ENCODE measurements around the gene CEP70. TPM values are rescaled to one million over a fixed set of nuclear protein-coding genes. Genes with fewer than 3 reads are reported as not detected.

The CEP70 gene
- total and polyA plus RNA-seq, 10 of the 15 experiments (the other 5 are each of a cell fraction or from before 2014, with no cell fraction given) = 1.4 to 9.3 (median 2.2) TPM

DNA sequence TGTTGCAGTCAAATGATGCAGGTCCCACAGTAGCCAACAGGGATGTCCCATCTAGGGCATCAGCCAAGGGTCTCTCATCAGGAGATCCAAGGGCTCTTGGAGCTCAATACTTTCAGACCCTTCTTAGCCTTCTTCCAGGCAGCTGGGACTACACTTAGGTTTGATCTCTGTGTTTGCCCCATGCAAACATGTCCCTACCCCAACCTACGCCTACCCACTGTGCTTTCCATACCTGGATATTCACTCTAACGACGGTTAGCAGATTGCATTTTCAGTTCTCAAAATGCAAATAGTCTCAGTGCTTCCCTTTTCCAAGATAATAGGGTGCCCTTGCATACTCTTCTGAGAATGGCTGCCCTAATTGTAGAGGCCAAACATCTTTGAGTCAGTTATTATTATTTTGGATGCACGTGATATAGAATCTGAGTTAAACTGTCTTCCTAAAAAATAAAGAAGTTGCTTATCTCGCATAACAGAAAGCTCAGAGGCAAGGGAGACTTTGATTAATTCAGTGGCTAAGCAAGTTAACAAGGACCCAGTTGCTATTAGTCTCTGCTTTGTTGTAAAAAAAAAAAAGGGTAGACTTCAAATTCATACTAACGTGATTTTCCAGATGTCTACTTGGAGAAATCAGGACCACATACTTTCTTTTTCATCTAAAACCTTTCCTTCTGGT lies 1.0 kb upstream of the CEP70 start (continued):
- TF ChIP-seq, protein P1, sequence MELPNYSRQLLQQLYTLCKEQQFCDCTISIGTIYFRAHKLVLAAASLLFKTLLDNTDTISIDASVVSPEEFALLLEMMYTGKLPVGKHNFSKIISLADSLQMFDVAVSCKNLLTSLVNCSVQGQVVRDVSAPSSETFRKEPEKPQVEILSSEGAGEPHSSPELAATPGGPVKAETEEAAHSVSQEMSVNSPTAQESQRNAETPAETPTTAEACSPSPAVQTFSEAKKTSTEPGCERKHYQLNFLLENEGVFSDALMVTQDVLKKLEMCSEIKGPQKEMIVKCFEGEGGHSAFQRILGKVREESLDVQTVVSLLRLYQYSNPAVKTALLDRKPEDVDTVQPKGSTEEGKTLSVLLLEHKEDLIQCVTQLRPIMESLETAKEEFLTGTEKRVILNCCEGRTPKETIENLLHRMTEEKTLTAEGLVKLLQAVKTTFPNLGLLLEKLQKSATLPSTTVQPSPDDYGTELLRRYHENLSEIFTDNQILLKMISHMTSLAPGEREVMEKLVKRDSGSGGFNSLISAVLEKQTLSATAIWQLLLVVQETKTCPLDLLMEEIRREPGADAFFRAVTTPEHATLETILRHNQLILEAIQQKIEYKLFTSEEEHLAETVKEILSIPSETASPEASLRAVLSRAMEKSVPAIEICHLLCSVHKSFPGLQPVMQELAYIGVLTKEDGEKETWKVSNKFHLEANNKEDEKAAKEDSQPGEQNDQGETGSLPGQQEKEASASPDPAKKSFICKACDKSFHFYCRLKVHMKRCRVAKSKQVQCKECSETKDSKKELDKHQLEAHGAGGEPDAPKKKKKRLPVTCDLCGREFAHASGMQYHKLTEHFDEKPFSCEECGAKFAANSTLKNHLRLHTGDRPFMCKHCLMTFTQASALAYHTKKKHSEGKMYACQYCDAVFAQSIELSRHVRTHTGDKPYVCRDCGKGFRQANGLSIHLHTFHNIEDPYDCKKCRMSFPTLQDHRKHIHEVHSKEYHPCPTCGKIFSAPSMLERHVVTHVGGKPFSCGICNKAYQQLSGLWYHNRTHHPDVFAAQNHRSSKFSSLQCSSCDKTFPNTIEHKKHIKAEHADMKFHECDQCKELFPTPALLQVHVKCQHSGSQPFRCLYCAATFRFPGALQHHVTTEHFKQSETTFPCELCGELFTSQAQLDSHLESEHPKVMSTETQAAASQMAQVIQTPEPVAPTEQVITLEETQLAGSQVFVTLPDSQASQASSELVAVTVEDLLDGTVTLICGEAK (IDR thresholded peaks at IDR 0.05; ENCODE audit: borderline replicate concordance) = no peak
- TF ChIP-seq, protein P2, sequence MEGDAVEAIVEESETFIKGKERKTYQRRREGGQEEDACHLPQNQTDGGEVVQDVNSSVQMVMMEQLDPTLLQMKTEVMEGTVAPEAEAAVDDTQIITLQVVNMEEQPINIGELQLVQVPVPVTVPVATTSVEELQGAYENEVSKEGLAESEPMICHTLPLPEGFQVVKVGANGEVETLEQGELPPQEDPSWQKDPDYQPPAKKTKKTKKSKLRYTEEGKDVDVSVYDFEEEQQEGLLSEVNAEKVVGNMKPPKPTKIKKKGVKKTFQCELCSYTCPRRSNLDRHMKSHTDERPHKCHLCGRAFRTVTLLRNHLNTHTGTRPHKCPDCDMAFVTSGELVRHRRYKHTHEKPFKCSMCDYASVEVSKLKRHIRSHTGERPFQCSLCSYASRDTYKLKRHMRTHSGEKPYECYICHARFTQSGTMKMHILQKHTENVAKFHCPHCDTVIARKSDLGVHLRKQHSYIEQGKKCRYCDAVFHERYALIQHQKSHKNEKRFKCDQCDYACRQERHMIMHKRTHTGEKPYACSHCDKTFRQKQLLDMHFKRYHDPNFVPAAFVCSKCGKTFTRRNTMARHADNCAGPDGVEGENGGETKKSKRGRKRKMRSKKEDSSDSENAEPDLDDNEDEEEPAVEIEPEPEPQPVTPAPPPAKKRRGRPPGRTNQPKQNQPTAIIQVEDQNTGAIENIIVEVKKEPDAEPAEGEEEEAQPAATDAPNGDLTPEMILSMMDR (IDR thresholded peaks at IDR 0.05 in 2 of 3, conservative IDR thresholded peaks at IDR 0.05 in 1 of 3; ENCODE audit: control insufficient read depth in 2 of 3, extremely low read depth in 1 of 3, insufficient read depth in 1 of 3, low read depth in 3 of 3, low read length in 3 of 3) = no peak
- no peak for TF ChIP-seq BACH1 (IDR thresholded peaks at IDR 0.05; ENCODE audit: borderline replicate concordance)
- TF ChIP-seq, protein P3, sequence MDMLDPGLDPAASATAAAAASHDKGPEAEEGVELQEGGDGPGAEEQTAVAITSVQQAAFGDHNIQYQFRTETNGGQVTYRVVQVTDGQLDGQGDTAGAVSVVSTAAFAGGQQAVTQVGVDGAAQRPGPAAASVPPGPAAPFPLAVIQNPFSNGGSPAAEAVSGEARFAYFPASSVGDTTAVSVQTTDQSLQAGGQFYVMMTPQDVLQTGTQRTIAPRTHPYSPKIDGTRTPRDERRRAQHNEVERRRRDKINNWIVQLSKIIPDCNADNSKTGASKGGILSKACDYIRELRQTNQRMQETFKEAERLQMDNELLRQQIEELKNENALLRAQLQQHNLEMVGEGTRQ (IDR thresholded peaks at IDR 0.05; ENCODE audit: borderline replicate concordance, low read depth, low read length) = no peak
- TF ChIP-seq ZSCAN29 (IDR thresholded peaks at IDR 0.05) = no peak
- TF ChIP-seq ZNF274 (IDR thresholded peaks at IDR 0.05; ENCODE audit: insufficient read depth, insufficient read length) = no peak
- TF ChIP-seq CHD4 (IDR thresholded peaks at IDR 0.05) = no peak

All from GM12878 (cell line).